HepG2 (cell line): ENCODE measurements around the gene RERE. TPM values are rescaled to one million over a fixed set of nuclear protein-coding genes. Genes with fewer than 3 reads are reported as not detected.

ENCODE experiments used
- CEBPG ChIP-seq: IDR thresholded peaks from 2 replicates; pipeline ENCODE4 v1.6.1; 2016
- CHD2 ChIP-seq: IDR thresholded peaks from 2 replicates; pipeline ENCODE4 v1.6.1; 2011; ENCODE audit warnings: low read depth, low read length, improper control_type of control experiment
- HMG20A ChIP-seq: IDR thresholded peaks from 2 replicates; pipeline ENCODE4 v1.6.1; 2016; ENCODE audit warnings: borderline replicate concordance
- KDM3A ChIP-seq: IDR thresholded peaks from 2 replicates; pipeline ENCODE4 v1.6.1; 2018; ENCODE audit warnings: low read depth, missing compliant biosample characterization
- POLR2G ChIP-seq: fragments of 200-400 bp; formaldehyde crosslinking; IDR thresholded peaks from 2 replicates; pipeline ENCODE4 v1.6.1; 2018; ENCODE audit warnings: mild to moderate bottlenecking, low read depth, low read length, moderate library complexity
- SOX5 ChIP-seq: IDR thresholded peaks from 2 replicates; pipeline ENCODE4 v1.6.1; 2016; ENCODE audit warnings: borderline replicate concordance
- TSC22D2 ChIP-seq: sonication (generic); formaldehyde crosslinking; IDR thresholded peaks from 2 replicates; pipeline ENCODE4 v1.5.1; 2020; ENCODE audit warnings: missing genetic modification reagents, mild to moderate bottlenecking, borderline replicate concordance
- ZBTB20 ChIP-seq: sonication (generic); formaldehyde crosslinking; IDR thresholded peaks from 2 replicates; pipeline ENCODE4 v1.8.1; 2023; ENCODE audit warnings: missing genetic modification reagents, low read depth, mild to moderate bottlenecking, borderline replicate concordance
- ZEB1 ChIP-seq: IDR thresholded peaks from 2 replicates; pipeline ENCODE4 v1.6.1; 2012; ENCODE audit warnings: mild to moderate bottlenecking, low read depth, inconsistent platforms; ENCODE audit not compliant: insufficient replicate concordance
- ZFP36L1 ChIP-seq: sonication (generic); formaldehyde crosslinking; IDR thresholded peaks from 2 replicates; pipeline ENCODE4 v1.8.0; 2022; ENCODE audit warnings: mild to moderate bottlenecking, missing genetic modification reagents, moderate library complexity
- ZFY ChIP-seq: sonication (generic); formaldehyde crosslinking; IDR thresholded peaks from 2 replicates; pipeline ENCODE4 v1.4.0; 2020; ENCODE audit warnings: missing genetic modification reagents
- ZNF331 ChIP-seq: sonication (generic); formaldehyde crosslinking; IDR thresholded peaks from 2 replicates; pipeline ENCODE4 v1.4.0; 2020; ENCODE audit warnings: missing genetic modification reagents
- ZNF562 ChIP-seq: sonication (generic); formaldehyde crosslinking; IDR thresholded peaks from 2 replicates; pipeline ENCODE4 v1.8.0; 2022; ENCODE audit warnings: missing genetic modification reagents, borderline replicate concordance
- ZSCAN22 ChIP-seq: sonication (generic); formaldehyde crosslinking; IDR thresholded peaks from 2 replicates; pipeline ENCODE4 v1.4.0; 2020; ENCODE audit warnings: mild to moderate bottlenecking, missing genetic modification reagents
- polyA plus RNA-seq, 8 experiments: library from polyadenylated mRNA; depleted of rRNA in 3 of 8; stranded (reverse) in 7 of 8; unstranded in 1 of 8; fragments of >200 nt; fragmentation: Illumina TruSeq in 4 of 8; extraction: Trizol in 4 of 8; gene quantifications; 2 replicates each; pipeline versions ENCODE4 v1.2.1 to v1.2.3, GENCODE V29; 2011 to 2016; ENCODE audit warnings: low read depth in 4 of 8, missing spikeins in 1 of 8, mixed read lengths in 1 of 8; ENCODE audit not compliant: insufficient read depth in 1 of 8
- total RNA-seq, 5 experiments: library from RNA; depleted of rRNA; stranded (reverse); fragments of >200 nt; fragmentation: Illumina TruSeq; extraction: Trizol; gene quantifications; 2 replicates each; pipeline ENCODE4 v1.2.3, GENCODE V29; 2016; ENCODE audit warnings: low read depth in 1 of 5
- TF ChIP-seq, protein P1 (sequence below): sonication (generic); formaldehyde crosslinking; conservative IDR thresholded peaks from 2 replicates; pipeline ENCODE4 v1.5.0; 2020; ENCODE audit warnings: missing genetic modification reagents
- TF ChIP-seq, protein P2 (sequence below): sonication (generic); formaldehyde crosslinking; IDR thresholded peaks from 2 replicates; pipeline ENCODE4 v1.4.0; 2020; ENCODE audit warnings: missing genetic modification reagents
- TF ChIP-seq, protein P3 (sequence below): sonication (generic); formaldehyde crosslinking; IDR thresholded peaks from 2 replicates; pipeline ENCODE4 v1.5.1; 2020; ENCODE audit warnings: missing genetic modification reagents, mild to moderate bottlenecking, borderline replicate concordance
- TF ChIP-seq, protein P4 (sequence below): sonication (generic); formaldehyde crosslinking; IDR thresholded peaks from 2 replicates; pipeline ENCODE4 v1.4.0; 2020; ENCODE audit warnings: missing genetic modification reagents
- TF ChIP-seq, protein P5 (sequence below): IDR thresholded peaks from 2 replicates; pipeline ENCODE4 v1.6.1; 2016; ENCODE audit warnings: low read depth

Gene RERE
- total and polyA plus RNA-seq, 2 of the 13 experiments (the other 11 are each of a cell fraction or from before 2014, with no cell fraction given): 18.3 to 21.9 TPM

DNA sequence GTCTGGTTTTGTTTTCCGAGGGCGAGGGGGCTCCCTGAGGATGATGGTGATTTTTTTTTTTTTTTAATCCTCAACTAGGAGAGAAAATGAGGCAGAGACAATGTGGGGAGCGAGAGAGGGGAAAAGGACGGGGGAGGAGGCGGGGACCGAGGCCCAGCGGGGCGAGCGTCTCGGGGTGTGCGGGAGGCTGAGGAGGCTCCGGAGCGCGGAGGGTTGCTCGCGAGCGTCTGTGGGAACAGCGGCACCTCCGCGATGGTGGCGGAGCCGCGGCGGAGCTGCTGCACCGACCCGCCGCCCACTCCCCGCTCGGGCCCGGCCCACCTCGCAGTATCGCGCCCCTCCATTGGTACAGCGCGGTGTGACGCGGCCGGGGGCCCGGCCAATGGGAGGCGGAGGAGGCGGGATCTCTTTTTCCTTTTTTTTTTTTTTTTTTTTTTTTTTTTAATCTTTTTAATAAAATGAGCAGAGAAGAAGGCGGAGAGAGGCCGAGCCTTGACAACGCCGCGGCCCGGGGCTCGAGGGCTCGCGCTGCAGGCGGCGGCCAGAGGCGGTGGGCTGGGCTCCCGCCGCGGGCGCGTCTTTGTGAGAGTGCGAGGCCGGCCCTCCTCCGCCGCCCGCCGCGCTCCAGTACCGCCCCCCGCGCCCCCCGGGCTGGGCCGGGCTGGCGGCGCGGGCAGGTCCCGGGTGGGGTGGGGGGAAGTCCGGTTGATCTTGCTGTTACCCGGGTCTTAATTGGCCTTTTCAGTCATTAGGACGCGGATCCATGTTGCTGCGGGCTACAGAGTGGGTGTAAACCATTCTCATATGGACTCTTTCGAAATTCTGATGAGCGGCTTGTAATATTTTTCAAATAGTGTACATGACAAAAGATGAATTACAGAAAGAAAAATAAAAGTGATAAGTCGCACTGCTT lies at the start of gene RERE (continued):
- TF ChIP-seq, protein P1, sequence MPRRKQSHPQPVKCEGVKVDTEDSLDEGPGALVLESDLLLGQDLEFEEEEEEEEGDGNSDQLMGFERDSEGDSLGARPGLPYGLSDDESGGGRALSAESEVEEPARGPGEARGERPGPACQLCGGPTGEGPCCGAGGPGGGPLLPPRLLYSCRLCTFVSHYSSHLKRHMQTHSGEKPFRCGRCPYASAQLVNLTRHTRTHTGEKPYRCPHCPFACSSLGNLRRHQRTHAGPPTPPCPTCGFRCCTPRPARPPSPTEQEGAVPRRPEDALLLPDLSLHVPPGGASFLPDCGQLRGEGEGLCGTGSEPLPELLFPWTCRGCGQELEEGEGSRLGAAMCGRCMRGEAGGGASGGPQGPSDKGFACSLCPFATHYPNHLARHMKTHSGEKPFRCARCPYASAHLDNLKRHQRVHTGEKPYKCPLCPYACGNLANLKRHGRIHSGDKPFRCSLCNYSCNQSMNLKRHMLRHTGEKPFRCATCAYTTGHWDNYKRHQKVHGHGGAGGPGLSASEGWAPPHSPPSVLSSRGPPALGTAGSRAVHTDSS (CRISPR knock-in tag): no peak
- peak; percentile 72 for TF ChIP-seq POLR2G
- TF ChIP-seq, protein P2, sequence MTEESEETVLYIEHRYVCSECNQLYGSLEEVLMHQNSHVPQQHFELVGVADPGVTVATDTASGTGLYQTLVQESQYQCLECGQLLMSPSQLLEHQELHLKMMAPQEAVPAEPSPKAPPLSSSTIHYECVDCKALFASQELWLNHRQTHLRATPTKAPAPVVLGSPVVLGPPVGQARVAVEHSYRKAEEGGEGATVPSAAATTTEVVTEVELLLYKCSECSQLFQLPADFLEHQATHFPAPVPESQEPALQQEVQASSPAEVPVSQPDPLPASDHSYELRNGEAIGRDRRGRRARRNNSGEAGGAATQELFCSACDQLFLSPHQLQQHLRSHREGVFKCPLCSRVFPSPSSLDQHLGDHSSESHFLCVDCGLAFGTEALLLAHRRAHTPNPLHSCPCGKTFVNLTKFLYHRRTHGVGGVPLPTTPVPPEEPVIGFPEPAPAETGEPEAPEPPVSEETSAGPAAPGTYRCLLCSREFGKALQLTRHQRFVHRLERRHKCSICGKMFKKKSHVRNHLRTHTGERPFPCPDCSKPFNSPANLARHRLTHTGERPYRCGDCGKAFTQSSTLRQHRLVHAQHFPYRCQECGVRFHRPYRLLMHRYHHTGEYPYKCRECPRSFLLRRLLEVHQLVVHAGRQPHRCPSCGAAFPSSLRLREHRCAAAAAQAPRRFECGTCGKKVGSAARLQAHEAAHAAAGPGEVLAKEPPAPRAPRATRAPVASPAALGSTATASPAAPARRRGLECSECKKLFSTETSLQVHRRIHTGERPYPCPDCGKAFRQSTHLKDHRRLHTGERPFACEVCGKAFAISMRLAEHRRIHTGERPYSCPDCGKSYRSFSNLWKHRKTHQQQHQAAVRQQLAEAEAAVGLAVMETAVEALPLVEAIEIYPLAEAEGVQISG (CRISPR knock-in tag): peak; percentile 62
- no peak for TF ChIP-seq ZEB1
- no peak for TF ChIP-seq HMG20A (CRISPR knock-in tag)
- TF ChIP-seq, protein P3, sequence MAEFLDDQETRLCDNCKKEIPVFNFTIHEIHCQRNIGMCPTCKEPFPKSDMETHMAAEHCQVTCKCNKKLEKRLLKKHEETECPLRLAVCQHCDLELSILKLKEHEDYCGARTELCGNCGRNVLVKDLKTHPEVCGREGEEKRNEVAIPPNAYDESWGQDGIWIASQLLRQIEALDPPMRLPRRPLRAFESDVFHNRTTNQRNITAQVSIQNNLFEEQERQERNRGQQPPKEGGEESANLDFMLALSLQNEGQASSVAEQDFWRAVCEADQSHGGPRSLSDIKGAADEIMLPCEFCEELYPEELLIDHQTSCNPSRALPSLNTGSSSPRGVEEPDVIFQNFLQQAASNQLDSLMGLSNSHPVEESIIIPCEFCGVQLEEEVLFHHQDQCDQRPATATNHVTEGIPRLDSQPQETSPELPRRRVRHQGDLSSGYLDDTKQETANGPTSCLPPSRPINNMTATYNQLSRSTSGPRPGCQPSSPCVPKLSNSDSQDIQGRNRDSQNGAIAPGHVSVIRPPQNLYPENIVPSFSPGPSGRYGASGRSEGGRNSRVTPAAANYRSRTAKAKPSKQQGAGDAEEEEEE (CRISPR knock-in tag): no peak
- TF ChIP-seq, protein P4, sequence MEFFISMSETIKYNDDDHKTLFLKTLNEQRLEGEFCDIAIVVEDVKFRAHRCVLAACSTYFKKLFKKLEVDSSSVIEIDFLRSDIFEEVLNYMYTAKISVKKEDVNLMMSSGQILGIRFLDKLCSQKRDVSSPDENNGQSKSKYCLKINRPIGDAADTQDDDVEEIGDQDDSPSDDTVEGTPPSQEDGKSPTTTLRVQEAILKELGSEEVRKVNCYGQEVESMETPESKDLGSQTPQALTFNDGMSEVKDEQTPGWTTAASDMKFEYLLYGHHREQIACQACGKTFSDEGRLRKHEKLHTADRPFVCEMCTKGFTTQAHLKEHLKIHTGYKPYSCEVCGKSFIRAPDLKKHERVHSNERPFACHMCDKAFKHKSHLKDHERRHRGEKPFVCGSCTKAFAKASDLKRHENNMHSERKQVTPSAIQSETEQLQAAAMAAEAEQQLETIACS (CRISPR knock-in tag): no peak
- TF ChIP-seq ZSCAN22: no peak
- no peak for TF ChIP-seq KDM3A (CRISPR knock-in tag)
- no peak; the same call in 1 of the 2 replicates for TF ChIP-seq ZFP36L1 (CRISPR knock-in tag)
- TF ChIP-seq ZNF562 (CRISPR knock-in tag): no peak
- TF ChIP-seq TSC22D2 (CRISPR knock-in tag): peak; percentile 82
- TF ChIP-seq, protein P5, sequence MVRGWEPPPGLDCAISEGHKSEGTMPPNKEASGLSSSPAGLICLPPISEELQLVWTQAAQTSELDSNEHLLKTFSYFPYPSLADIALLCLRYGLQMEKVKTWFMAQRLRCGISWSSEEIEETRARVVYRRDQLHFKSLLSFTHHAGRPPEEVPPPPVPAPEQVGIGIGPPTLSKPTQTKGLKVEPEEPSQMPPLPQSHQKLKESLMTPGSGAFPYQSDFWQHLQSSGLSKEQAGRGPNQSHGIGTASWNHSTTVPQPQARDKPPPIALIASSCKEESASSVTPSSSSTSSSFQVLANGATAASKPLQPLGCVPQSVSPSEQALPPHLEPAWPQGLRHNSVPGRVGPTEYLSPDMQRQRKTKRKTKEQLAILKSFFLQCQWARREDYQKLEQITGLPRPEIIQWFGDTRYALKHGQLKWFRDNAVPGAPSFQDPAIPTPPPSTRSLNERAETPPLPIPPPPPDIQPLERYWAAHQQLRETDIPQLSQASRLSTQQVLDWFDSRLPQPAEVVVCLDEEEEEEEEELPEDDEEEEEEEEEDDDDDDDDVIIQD (CRISPR knock-in tag): no peak
- peak; percentile 52; the same call in 1 of the 2 replicates for TF ChIP-seq ZNF331 (CRISPR knock-in tag)
- TF ChIP-seq CEBPG: no peak
- peak; percentile 63; the same call in 1 of the 2 replicates for TF ChIP-seq CHD2
- peak; percentile 19; the same call in 1 of the 2 replicates for TF ChIP-seq ZBTB20 (CRISPR knock-in tag)
- peak; percentile 7; the same call in 1 of the 2 replicates for TF ChIP-seq SOX5 (CRISPR knock-in tag)
- TF ChIP-seq ZFY (CRISPR knock-in tag): peak; percentile 68
